ENCODE data around the gene USP35. TPM values are rescaled to one million over a fixed set of nuclear protein-coding genes. Genes with fewer than 3 reads are reported as not detected.

USP35 gene
- total RNA-seq, 1 experiment from 2014 or later = 12.7 TPM

DNA sequence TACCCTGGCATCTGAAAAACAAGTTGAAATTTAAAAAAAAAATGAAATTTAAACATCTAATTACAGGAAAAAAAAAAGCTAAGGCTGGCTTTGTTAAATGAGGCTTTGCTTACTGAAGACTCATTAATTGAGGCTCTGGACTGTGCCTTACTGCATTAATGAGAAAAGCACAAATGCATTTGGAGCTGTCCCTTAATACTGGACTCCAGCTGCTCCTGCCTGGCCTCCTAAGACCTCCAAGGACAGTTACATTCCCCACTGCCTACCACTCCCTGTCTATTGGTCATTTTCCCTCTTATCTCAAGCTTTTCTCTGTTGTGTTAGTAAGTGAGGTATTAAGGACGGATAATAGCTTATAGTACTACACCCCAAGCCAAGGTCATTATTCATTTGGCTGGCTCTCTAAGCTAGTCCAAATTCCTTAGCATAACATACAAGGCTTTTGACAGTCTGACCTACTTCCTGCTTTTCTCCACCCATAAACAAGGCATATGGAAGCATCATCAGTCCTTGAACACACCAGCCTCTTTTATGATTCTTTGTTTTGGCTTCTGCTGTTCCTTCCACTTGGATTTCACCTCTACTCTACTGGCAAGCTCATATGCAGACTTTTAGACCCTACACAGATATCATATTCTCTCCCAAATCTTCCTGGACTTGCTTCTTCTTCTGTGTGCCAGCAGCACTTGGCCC, 62.5 kb downstream of the USP35 start:
- no peak for DNase-seq (ENCODE audit: low spot score)
- in situ Hi-C loops (cut with HindIII; ENCODE audit: low sequenced_read_pairs) = no loop called here

DNA sequence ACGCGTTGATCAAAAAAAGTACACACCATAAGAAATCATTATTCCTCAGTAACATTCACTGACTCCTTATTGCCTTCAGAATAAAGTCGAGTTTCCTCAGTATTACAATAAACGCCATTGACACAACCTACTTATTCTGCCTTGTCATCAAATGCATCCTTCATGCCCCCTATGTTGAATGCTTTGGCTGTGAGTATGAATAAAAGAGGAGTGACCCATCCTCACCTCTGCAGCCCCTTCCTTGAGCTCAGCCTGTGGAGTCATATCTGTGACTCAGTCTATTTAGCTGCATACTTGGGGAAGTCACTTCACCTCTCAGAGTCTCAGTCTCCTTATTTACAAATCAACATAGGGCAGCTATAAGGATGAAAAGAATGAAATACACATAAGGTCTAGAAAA, 65.1 kb downstream of the USP35 start:
- DNase-seq (ENCODE audit: low spot score) = no peak
- in situ Hi-C loops (cut with HindIII; ENCODE audit: low sequenced_read_pairs) = no loop called here

DNA sequence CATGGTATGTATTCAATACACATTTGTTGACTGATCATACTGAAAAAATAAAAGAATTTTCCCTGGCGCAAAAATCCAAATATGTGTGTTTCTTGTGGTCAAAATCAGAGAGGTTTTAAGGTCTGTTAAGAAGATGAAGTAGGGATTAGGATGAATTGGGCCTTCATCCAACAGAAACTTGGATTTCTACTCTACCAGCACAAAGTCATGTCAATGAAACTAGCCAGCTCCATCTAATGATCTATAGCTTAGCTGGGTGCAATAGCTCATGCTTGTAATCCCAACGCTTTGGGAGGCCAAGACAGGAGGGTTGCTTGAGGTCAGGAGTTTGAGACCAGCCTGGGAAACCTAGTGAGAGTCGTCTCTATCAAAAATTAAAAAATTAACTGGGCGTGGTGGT, 65.5 kb downstream of the USP35 start:
- in situ Hi-C loops (cut with HindIII; ENCODE audit: low sequenced_read_pairs) = no loop called here

DNA sequence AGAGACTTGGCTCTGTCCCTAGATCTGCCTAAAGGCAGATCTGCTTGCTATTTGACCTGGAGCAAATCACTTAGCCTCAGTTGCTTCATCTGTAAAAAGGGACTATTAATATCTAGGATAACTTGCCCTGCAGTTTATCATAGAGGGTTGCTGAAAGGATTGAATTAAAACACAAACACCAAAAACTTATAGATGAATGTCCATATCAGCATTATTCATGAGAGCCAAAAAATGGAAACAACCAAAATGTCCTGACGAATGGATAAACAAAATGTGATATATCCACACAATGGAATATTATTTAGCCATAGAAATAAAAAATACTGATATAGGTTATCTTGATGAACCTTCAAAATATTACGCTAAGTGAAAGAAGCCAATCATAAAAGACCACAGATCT, 67.2 kb downstream of the USP35 start:
- in situ Hi-C loops (cut with HindIII; ENCODE audit: low sequenced_read_pairs) = no loop called here
- DNase-seq (ENCODE audit: low spot score) = no peak

More for the DNA sequence above, 65.5 kb downstream of the USP35 start:
- no peak for DNase-seq (ENCODE audit: low spot score)

DNA sequence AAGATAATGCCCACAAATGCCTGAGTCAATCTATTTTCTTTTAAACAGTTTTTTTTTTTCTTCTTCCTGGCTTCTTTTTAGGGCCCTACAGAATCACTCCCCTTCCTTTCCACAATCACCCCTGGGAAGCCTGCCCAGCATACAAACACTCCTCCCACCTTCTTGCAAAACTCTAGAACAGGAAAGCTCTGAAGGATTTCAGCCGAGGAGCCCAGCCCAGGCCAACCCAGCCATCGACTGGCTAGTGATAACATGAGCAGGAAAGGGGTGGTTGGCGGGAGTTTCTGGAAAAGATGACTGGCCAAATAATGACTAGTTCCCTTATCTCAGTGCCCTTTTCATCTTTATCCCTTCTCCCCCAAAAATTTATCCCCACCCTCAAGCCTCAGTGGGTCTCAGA, 68.2 kb downstream of the USP35 start:
- in situ Hi-C loops (cut with HindIII; ENCODE audit: low sequenced_read_pairs) = no loop called here
- no peak for DNase-seq (ENCODE audit: low spot score)

DNA sequence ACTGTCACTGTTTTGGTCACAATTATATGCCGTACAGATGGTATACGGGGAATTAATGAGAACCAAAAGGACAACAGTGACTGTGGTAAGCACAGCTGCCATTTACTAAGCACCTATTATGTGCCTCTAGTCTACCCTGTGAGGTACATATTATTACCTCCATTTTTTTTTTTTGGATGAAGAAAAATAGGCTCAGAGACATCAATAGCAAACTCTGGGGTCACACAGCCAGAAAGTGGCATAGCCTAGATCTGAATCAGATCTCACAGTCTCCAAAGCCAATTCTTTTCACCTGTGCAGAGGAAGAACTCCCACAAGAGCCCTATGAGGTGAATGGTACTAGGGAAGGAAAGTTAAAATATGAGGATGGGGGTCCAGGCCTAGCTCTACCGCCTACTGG, 68.9 kb downstream of the USP35 start:
- no peak for DNase-seq (ENCODE audit: low spot score)
- in situ Hi-C loops (cut with HindIII; ENCODE audit: low sequenced_read_pairs) = no loop called here

DNA sequence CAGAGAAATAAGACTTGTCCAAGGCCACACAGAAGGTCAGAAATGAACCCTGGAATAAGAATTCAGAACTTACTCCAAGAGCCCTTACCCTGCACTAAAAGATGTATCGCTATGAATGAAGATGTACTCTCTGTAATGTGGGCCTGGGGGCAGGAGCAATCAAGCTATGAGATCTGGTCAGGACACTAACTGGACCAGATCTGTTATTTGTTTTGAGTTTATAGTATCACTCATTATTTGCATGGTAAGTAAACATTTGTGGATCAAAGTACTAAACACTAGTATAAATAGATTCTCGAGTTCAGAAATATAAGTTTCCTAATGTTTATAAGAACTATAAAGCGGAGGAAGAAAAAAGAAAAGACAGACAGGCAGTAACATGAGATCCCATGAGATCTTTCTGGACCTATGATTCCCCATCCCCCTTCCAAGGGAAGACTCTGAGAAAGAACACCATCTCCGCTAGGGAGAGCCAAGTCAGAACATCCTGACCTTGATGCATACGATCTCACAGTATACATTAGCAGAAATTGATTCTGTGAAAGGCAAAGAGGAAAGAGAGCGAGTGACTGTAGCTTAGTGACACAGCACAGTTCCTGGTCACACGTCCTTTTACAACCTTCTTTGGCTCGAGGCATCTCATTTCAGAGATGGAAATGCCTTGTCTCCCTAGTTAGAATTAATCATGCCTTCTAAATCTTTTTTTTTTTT, 71.2 kb downstream of the USP35 start:
- in situ Hi-C loops (cut with HindIII; ENCODE audit: low sequenced_read_pairs) = no loop called here
- no peak for DNase-seq (ENCODE audit: low spot score)

DNA sequence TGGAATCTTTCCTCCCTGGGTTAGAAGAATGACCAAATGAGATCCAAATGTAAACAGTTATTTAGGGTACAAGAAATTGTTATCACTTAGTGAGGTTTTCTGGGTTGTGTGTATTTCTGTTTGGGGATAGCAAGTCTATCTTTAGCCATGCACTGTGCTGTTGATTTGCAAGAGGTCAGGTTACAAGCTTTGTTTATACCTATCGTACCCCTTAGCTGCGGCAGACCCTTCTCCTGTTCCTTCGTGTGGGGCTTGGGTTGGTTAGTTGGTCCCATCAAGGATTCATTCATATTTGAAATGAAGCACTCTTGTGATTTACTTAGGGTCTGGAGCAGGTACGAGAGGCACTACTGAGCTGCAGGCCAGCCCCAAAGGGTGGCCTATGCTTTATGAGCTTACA, 72.6 kb downstream of the USP35 start:
- in situ Hi-C loops (cut with HindIII; ENCODE audit: low sequenced_read_pairs) = no loop called here
- no peak for DNase-seq (ENCODE audit: low spot score)

DNA sequence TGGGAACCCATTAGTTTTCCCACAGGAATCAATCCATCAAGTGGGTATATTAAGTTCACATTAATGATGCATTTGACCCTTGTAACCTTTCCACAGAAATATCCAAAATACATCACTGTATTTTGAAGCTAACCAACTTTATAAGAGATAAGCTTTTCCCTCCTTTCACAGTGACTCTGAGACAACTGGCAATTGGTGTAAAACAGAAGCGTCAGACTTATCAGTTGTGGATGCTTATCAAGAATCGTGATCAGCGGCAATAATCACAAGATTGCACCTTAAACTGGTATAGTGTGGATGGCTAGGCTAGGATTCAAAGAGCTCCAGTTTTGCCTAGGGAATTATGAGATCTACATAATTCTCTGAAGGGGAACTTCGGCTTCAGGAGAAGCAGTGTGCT, 73.1 kb downstream of the USP35 start:
- in situ Hi-C loops (cut with HindIII; ENCODE audit: low sequenced_read_pairs) = no loop called here
- DNase-seq (ENCODE audit: low spot score) = no peak

DNA sequence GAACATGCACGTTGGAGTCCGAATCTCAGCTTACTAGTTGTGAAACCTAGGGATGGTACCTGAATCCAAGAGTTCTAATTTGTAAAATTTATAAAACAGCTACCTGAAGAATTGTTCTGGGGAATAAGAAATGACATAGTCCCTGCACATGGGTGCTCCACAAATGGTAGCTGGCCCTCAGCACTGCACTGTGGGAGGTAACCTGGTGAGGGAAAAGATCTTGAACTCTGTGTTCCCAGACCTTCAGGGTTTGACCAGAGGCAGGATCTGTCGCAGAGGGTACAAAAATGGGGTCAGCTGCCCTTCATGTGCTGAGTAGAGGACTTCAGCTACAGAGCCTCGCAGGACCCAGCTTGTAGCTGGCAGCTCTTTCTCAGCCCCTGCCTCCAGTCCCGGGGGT, 73.5 kb downstream of the USP35 start:
- in situ Hi-C loops (cut with HindIII; ENCODE audit: low sequenced_read_pairs) = no loop called here
- DNase-seq (ENCODE audit: low spot score) = no peak

DNA sequence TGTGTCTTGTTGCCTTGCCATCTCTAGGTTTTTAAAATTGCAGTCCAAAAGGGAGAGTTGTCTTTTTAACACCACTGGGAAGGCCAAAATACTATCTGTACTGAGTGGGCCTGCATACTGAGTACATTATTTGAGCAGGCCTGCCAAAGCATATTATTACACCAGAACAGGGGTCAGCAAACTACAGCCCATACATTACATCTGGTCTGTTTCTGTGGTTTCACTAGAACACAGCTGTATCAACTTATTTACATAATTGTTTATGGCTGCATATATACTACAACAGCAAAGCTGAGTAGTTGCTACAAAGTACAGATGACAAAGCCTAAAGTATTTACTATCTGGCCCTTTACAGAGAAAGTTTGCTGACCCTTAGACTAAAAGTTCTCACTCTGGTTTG, 74.0 kb downstream of the USP35 start:
- DNase-seq (ENCODE audit: low spot score) = no peak
- in situ Hi-C loops (cut with HindIII; ENCODE audit: low sequenced_read_pairs) = no loop called here

Other genes with a start within 250 kb of the USP35 start
- gene INTS4, start 194.3 kb upstream of the USP35 start, total RNA-seq (2014; rRNA removed; shearing (Covaris generic)) = 16.8 and 23.0 TPM in 2 replicates
- gene KCTD14, start 165.6 kb upstream of the USP35 start, total RNA-seq (2014; rRNA removed; shearing (Covaris generic)) = 9.6 and 16.9 TPM in 2 replicates
- not detected in 2 replicates for gene THRSP, start 125.1 kb upstream of the USP35 start, total RNA-seq (2014; rRNA removed; shearing (Covaris generic))
- gene NDUFC2, start 109.1 kb upstream of the USP35 start, total RNA-seq (2014; rRNA removed; shearing (Covaris generic)) = 175 and 183 TPM in 2 replicates
- 81.4 and 92.4 TPM in 2 replicates for gene ALG8, start 49.3 kb upstream of the USP35 start, total RNA-seq (2014; rRNA removed; shearing (Covaris generic))
- gene KCTD21, start 293 bp upstream of the USP35 start, total RNA-seq (2014; rRNA removed; shearing (Covaris generic)) = 3.1 and 4.3 TPM in 2 replicates
- gene GAB2, start 228.9 kb downstream of the USP35 start, total RNA-seq (2014; rRNA removed; shearing (Covaris generic)) = 11.7 and 13.9 TPM in 2 replicates